Measurements from ENCODE around the gene MYCBPAP. TPM values are rescaled to one million over a fixed set of nuclear protein-coding genes. Genes with fewer than 3 reads are reported as not detected.
"Not testable (repeated sequence)": the region's sequence is repeated elsewhere in the genome, so short reads cannot be mapped to it uniquely, and the experiment has no call there.

Gene MYCBPAP
- polyA plus RNA-seq, 1 experiment: 0.17 TPM

DNA sequence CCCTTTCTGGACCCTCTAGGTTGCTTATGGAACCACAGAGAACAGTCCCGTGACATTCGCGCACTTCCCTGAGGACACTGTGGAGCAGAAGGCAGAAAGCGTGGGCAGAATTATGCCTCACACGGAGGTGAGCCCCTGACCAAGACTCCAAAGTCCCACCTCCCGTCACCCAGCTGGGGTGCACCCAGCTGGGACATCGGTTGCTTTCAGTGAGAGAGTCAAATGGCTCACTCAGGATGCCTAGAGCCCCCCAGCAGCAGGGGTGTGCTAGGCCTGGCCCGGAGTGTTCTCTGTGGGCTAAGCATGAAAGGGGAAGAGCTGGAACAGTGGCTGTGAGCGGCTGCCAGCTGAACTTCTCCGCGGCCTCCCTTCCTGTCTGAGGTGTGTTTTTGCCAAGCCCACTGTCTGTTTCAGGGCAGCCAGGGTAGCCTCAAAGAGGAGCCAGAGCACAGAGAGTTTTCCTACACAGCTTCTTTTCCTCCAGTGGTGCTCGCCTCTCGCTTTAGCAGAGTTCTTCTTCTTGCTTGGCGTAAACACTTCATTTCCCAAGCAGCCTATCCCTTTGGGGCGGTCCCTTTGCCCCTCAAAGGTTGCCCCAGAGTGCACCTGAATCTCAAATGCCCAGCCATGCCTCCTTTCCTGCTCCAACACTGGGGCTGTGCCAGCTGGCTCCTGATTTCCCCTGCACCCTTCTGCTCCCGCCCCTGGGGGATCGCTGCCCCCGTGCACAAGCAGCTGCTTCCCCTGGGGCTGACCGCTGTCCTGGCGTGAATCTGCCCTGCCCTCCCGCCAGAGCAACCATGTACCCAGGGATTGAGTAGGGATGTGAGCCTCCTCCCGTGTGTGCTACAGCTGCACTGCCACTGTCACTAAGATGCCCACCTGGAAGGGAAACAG lies 37.0 kb upstream of the MYCBPAP start:
- H3K9me3 ChIP-seq (ENCODE audit: control insufficient read depth, insufficient read depth, low read length): peaks cover 4% of the 10 kb centered on the region; the same call in 1 of the 2 replicates
- H3K4me3 ChIP-seq (ENCODE audit: low read depth, low read length): no peak overlapping the region
- TF ChIP-seq, protein P1, sequence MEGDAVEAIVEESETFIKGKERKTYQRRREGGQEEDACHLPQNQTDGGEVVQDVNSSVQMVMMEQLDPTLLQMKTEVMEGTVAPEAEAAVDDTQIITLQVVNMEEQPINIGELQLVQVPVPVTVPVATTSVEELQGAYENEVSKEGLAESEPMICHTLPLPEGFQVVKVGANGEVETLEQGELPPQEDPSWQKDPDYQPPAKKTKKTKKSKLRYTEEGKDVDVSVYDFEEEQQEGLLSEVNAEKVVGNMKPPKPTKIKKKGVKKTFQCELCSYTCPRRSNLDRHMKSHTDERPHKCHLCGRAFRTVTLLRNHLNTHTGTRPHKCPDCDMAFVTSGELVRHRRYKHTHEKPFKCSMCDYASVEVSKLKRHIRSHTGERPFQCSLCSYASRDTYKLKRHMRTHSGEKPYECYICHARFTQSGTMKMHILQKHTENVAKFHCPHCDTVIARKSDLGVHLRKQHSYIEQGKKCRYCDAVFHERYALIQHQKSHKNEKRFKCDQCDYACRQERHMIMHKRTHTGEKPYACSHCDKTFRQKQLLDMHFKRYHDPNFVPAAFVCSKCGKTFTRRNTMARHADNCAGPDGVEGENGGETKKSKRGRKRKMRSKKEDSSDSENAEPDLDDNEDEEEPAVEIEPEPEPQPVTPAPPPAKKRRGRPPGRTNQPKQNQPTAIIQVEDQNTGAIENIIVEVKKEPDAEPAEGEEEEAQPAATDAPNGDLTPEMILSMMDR (IDR thresholded peaks at IDR 0.05; ENCODE audit: low read depth, low read length): no peak
- H3K27me3 ChIP-seq (ENCODE audit: control insufficient read depth, insufficient read depth, low read length): peaks cover 26% of the 10 kb centered on the region
- no peak overlapping the region for H3K27ac ChIP-seq (ENCODE audit: low read depth, low read length)
- ChIA-PET POLR2A (interaction anchor here (0.6 kb wide), 1 partner anchor 79 kb away, joined by 3 read pairs; no protein-coding TSS in a partner anchor), CTCF (interaction anchor here (0.6 to 3.8 kb wide), 4 partner anchors 11 to 73 kb away, joined by 3 to 21 read pairs (median 6); partner anchors contain the start of gene LRRC59)
- DNase-seq (ENCODE audit: low read depth, low spot score): no peak

GRCh38 chr17:50472286-50472685 lies 36.0 kb upstream of the MYCBPAP start:
- DNase-seq (ENCODE audit: low read depth, low spot score): no peak
- POLR2A ChIA-PET: no interaction called here
- peaks cover 4% of the 10 kb centered on the region; the same call in 1 of the 2 replicates for H3K9me3 ChIP-seq (ENCODE audit: control insufficient read depth, insufficient read depth, low read length)
- H3K4me3 ChIP-seq (ENCODE audit: low read depth, low read length): no peak overlapping the region
- CTCF ChIA-PET: interaction anchor here (0.6 to 3.8 kb wide), 5 partner anchors 11 to 75 kb away, joined by 3 to 21 read pairs (median 5); partner anchors contain the start of gene LRRC59
- H3K27me3 ChIP-seq (ENCODE audit: control insufficient read depth, insufficient read depth, low read length): peaks cover 20% of the 10 kb centered on the region
- H3K27ac ChIP-seq (ENCODE audit: low read depth, low read length): no peak overlapping the region
- TF ChIP-seq, protein P1 (IDR thresholded peaks at IDR 0.05; ENCODE audit: low read depth, low read length): no peak

DNA sequence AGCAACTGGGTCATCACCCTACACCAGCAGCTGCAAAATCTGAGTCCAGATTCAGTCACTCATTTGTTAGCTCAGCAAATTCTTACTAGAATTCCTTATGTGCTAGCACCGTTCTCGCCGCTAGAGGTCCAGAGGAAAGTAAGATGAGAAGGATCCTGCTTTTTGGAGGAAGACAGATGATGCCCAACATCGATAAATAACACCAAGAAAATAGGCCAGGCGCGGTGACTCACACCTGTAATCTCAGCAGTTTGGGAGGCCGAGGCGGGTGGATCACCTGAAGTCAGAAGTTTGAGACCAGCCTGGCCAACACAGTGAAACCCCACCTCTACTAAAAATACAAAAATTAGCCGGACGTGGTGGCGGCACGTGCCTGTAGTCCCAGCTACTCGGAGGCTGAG lies 35.5 kb upstream of the MYCBPAP start:
- H3K9me3 ChIP-seq (ENCODE audit: control insufficient read depth, insufficient read depth, low read length); POLR2A ChIA-PET; H3K4me3 ChIP-seq (ENCODE audit: low read depth, low read length); H3K27ac ChIP-seq (ENCODE audit: low read depth, low read length); DNase-seq (ENCODE audit: low read depth, low spot score): not testable (repeated sequence)
- H3K27me3 ChIP-seq (ENCODE audit: control insufficient read depth, insufficient read depth, low read length): peaks cover 17% of the 10 kb centered on the region
- TF ChIP-seq, protein P1 (IDR thresholded peaks at IDR 0.05; ENCODE audit: low read depth, low read length): peak; percentile 53
- CTCF ChIA-PET: interaction anchor here (0.6 to 3.8 kb wide), 5 partner anchors 10 to 113 kb away, joined by 3 to 21 read pairs (median 4); partner anchors contain the start of gene LRRC59

GRCh38 chr17:50473901-50474300 lies 34.3 kb upstream of the MYCBPAP start:
- ChIA-PET POLR2A (no interaction called here), CTCF (interaction anchor here (0.9 kb wide), 1 partner anchor 113 kb away, joined by 3 read pairs; no protein-coding TSS in a partner anchor)

More at GRCh38 chr17:50473901-50474300, 34.3 kb upstream of the MYCBPAP start:
- TF ChIP-seq, protein P1 (IDR thresholded peaks at IDR 0.05; ENCODE audit: low read depth, low read length): no peak
- H3K9me3 ChIP-seq (ENCODE audit: control insufficient read depth, insufficient read depth, low read length): peaks cover 2% of the 10 kb centered on the region; the same call in 1 of the 2 replicates
- DNase-seq (ENCODE audit: low read depth, low spot score): no peak
- no peak overlapping the region for H3K27ac ChIP-seq (ENCODE audit: low read depth, low read length)
- H3K4me3 ChIP-seq (ENCODE audit: low read depth, low read length): no peak overlapping the region
- H3K27me3 ChIP-seq (ENCODE audit: control insufficient read depth, insufficient read depth, low read length): peaks cover 7% of the 10 kb centered on the region
